CD14-positive monocyte (primary cell): ENCODE results near the gene KDM4F. TPM values are rescaled to one million over a fixed set of nuclear protein-coding genes. Genes with fewer than 3 reads are reported as not detected.
A peak's percentile ranks its signal among the peaks of the same experiment; 100 is the strongest.

ENCODE experiments used
- DNase-seq, 3 donors: peaks; one replicate each; pipeline ENCODE4 v3.0.0-alpha.2; 2011 to 2022
- H2AFZ ChIP-seq: 2 replicates; pipeline ENCODE4 v1.6.0; 2012; ENCODE audit warnings: mild to moderate bottlenecking, low read depth, low read length, inconsistent platforms; ENCODE audit not compliant: insufficient read depth, poor library complexity, severe bottlenecking
- H3K27ac ChIP-seq, 2 donors: 1 replicate in 1 of 2; 2 replicates in 1 of 2; pipeline ENCODE4 v1.5.1; 2012 to 2013; ENCODE audit warnings: low read length in 2 of 2, control low read depth in 1 of 2, inconsistent platforms in 1 of 2, low read depth in 1 of 2, mild to moderate bottlenecking in 1 of 2
- H3K27me3 ChIP-seq, 2 donors: one replicate each; pipeline versions ENCODE4 v1.6.0 to v1.6.1; 2011 to 2013; ENCODE audit warnings: low read length in 2 of 2; ENCODE audit not compliant: control insufficient read depth in 2 of 2, insufficient read depth in 2 of 2
- H3K36me3 ChIP-seq, 2 donors: replicated peaks in 1 of 2; 1 replicate in 1 of 2; 2 replicates in 1 of 2; pipeline versions ENCODE4 v1.5.1 to v1.6.1; 2012 to 2013; ENCODE audit warnings: low read length in 2 of 2, control low read depth in 1 of 2, inconsistent platforms in 1 of 2, mild to moderate bottlenecking in 1 of 2; ENCODE audit not compliant: insufficient read depth in 2 of 2, control insufficient read depth in 1 of 2
- H3K4me1 ChIP-seq, 2 donors: 1 replicate in 1 of 2; 2 replicates in 1 of 2; pipeline versions ENCODE4 v1.5.1 to v1.6.1; 2012 to 2013; ENCODE audit warnings: low read length in 2 of 2, control low read depth in 1 of 2, inconsistent platforms in 1 of 2, mild to moderate bottlenecking in 1 of 2, moderate library complexity in 1 of 2; ENCODE audit not compliant: insufficient read depth in 2 of 2, control insufficient read depth in 1 of 2
- H3K4me2 ChIP-seq: replicated peaks from 2 replicates; pipeline ENCODE3; 2012; ENCODE audit warnings: low read length, moderate library complexity, mild to moderate bottlenecking; ENCODE audit not compliant: poor library complexity, severe bottlenecking; ENCODE audit errors: extremely low read depth
- H3K4me3 ChIP-seq, 3 experiments: fragments of 200-600 bp in 1 of 3; sonication (generic) in 1 of 3; replicated peaks in 1 of 3; 1 replicate in 2 of 3; 2 replicates in 1 of 3; pipeline ENCODE4 v1.5.1; 2011 to 2013; ENCODE audit warnings: low read length in 3 of 3, mild to moderate bottlenecking in 3 of 3, control low read depth in 2 of 3, low read depth in 2 of 3, inconsistent platforms in 1 of 3, moderate library complexity in 1 of 3
- H3K79me2 ChIP-seq: 2 replicates; pipeline ENCODE4 v1.6.0; 2012; ENCODE audit warnings: mild to moderate bottlenecking, control low read depth, inconsistent platforms, low read length, moderate library complexity; ENCODE audit not compliant: insufficient read depth
- H3K9ac ChIP-seq: 2 replicates; pipeline ENCODE4 v1.6.0; 2017; ENCODE audit warnings: low read length, mild to moderate bottlenecking; ENCODE audit not compliant: insufficient read depth, poor library complexity, severe bottlenecking
- H3K9me3 ChIP-seq, 2 donors: replicated peaks in 1 of 2; 1 replicate in 1 of 2; 2 replicates in 1 of 2; pipeline versions ENCODE4 v1.5.1 to v1.6.1; 2012 to 2013; ENCODE audit warnings: low read length in 2 of 2, control low read depth in 1 of 2; ENCODE audit not compliant: control insufficient read depth in 1 of 2, insufficient read depth in 1 of 2
- H4K20me1 ChIP-seq: 2 replicates; pipeline ENCODE4 v1.6.0; 2012; ENCODE audit warnings: mild to moderate bottlenecking, low read length, control low read depth, moderate library complexity; ENCODE audit not compliant: insufficient read depth
- H3K27ac Mint-ChIP-seq, 7 donors: one replicate each; pipeline ENCODE4 v1.8.0; 2020; ENCODE audit warnings: mild to moderate bottlenecking in 7 of 7, mixed read lengths in 7 of 7, moderate library complexity in 6 of 7, inconsistent platforms in 2 of 7
- H3K27me3 Mint-ChIP-seq, 3 donors: one replicate each; pipeline ENCODE4 v1.8.0; 2021 to 2022; ENCODE audit warnings: low read depth in 3 of 3, mild to moderate bottlenecking in 3 of 3, mixed read lengths in 3 of 3, moderate library complexity in 3 of 3, inconsistent platforms in 1 of 3
- H3K36me3 Mint-ChIP-seq, 2 donors: one replicate each; pipeline ENCODE4 v1.8.0; 2020; ENCODE audit warnings: mixed read lengths in 2 of 2, inconsistent platforms in 1 of 2, mild to moderate bottlenecking in 1 of 2
- H3K4me1 Mint-ChIP-seq: one replicate; pipeline ENCODE4 v1.8.0; 2020; ENCODE audit warnings: mild to moderate bottlenecking, mixed read lengths
- H3K4me3 Mint-ChIP-seq, 2 donors: one replicate each; pipeline ENCODE4 v1.8.0; 2020; ENCODE audit warnings: mild to moderate bottlenecking in 2 of 2, mixed read lengths in 2 of 2, moderate library complexity in 1 of 2
- H3K9me3 Mint-ChIP-seq, 7 donors: one replicate each; pipeline ENCODE4 v1.8.0; 2020 to 2022; ENCODE audit warnings: mixed read lengths in 7 of 7, mild to moderate bottlenecking in 6 of 7, moderate library complexity in 6 of 7, inconsistent platforms in 2 of 7
- WGBS: methylation state at CpG from one replicate; pipeline ENCODE4 v1.1.5; 2013; ENCODE audit warnings: missing lambda C conversion rate; ENCODE audit not compliant: insufficient coverage; 5-methylcytosine and 5-hydroxymethylcytosine counted together
- intact Hi-C, 2 donors: fragments of 100-400 bp; cut with micrococcal nuclease; formaldehyde crosslinking; loops; one replicate each; pipeline versions ENCODE4 v1.15.0 to v1.15.1; 2023
- polyA plus RNA-seq, 3 donors: library from polyadenylated mRNA; depleted of rRNA in 1 of 3; unstranded in 2 of 3; stranded (reverse) in 1 of 3; fragments of 300-500 nt in 2 of 3; fragments of >200 nt in 1 of 3; fragmentation: Illumina TruSeq in 2 of 3; gene quantifications; 1 replicate in 2 of 3; 2 replicates in 1 of 3; pipeline ENCODE4 v1.2.3, GENCODE V29; 2012 to 2021
- TF ChIP-seq, protein P1 (sequence below): fragments of 200-600 bp; IDR thresholded peaks from one replicate; pipeline ENCODE4 v1.8.0; 2022; ENCODE audit warnings: antibody characterized with exemption, mild to moderate bottlenecking

The KDM4F gene
- polyA plus RNA-seq, 3 donors, result not detected

DNA sequence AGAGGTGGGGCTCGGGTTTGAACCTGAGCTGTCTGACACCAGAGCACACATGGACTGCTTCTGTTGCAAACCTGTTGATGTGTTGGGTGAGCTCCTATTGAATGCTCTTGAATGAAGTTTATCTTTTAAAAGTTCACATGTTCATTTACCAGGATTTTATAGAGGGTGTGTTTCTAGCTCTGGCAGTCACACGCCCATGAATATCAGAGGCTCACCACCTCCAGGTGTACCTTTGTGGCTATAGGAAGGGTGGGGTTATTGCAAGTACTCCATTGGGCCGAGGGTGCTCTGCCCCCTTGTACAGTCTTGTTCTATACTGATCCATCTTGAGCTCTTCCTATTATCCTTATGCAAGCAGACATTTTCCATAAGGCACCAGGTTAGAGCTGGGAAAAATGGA, 49.6 kb downstream of the KDM4F start:
- no peak overlapping the region for H3K4me3 Mint-ChIP-seq
- peaks cover 13% of the 10 kb centered on the region for H3K4me1 Mint-ChIP-seq
- H3K9me3 Mint-ChIP-seq, result no peaks in the 10 kb centered on the region
- H2AFZ ChIP-seq, result no peak overlapping the region
- WGBS, result no CpG with 5 or more reads among the region's 3 CpGs
- no peak overlapping the region for H3K27ac ChIP-seq
- no peaks in the 10 kb centered on the region for H4K20me1 ChIP-seq
- H3K27ac Mint-ChIP-seq, result peak overlapping the region in 1 of 7 donors; percentile 32
- H3K4me2 ChIP-seq, result no peak overlapping the region
- no peaks in the 10 kb centered on the region for H3K79me2 ChIP-seq
- peaks cover 0 to 4% of the 10 kb centered on the region in 2 donors for H3K4me1 ChIP-seq
- H3K9ac ChIP-seq, result no peak overlapping the region
- intact Hi-C loops, result no loop called here
- no peaks in the 10 kb centered on the region for H3K36me3 Mint-ChIP-seq
- no peak for DNase-seq
- no peaks in the 10 kb centered on the region for H3K36me3 ChIP-seq
- H3K9me3 ChIP-seq, result no peaks in the 10 kb centered on the region
- no peak overlapping the region for H3K4me3 ChIP-seq
- TF ChIP-seq, protein P1, sequence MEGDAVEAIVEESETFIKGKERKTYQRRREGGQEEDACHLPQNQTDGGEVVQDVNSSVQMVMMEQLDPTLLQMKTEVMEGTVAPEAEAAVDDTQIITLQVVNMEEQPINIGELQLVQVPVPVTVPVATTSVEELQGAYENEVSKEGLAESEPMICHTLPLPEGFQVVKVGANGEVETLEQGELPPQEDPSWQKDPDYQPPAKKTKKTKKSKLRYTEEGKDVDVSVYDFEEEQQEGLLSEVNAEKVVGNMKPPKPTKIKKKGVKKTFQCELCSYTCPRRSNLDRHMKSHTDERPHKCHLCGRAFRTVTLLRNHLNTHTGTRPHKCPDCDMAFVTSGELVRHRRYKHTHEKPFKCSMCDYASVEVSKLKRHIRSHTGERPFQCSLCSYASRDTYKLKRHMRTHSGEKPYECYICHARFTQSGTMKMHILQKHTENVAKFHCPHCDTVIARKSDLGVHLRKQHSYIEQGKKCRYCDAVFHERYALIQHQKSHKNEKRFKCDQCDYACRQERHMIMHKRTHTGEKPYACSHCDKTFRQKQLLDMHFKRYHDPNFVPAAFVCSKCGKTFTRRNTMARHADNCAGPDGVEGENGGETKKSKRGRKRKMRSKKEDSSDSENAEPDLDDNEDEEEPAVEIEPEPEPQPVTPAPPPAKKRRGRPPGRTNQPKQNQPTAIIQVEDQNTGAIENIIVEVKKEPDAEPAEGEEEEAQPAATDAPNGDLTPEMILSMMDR, result no peak
- no peaks in the 10 kb centered on the region for H3K27me3 ChIP-seq
- no peaks in the 10 kb centered on the region for H3K27me3 Mint-ChIP-seq

DNA sequence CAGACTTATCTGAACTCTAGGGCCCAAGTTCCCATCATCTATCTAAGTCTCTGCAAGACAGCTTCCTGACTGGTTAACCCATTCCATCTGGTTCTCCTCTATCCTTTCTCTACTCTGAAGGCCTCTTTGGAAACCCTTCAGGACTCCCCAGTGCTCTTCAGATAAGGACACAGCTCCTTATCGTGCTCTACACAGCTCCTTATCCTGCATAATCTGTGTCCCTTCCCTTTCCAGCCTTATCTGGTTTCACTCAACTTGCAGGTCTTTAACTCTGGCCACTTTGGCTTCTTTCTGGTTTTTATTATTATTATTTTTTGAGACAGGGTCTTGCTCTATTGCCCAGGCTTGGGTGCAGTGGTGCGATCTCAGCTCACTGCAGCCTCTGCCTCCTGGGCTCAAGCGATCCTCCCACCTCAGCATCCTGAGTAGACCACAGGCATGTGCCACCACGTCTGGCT, 51.0 kb downstream of the KDM4F start:
- intact Hi-C loops, result no loop called here
- no peak overlapping the region for H3K27ac ChIP-seq
- H4K20me1 ChIP-seq, result no peaks in the 10 kb centered on the region
- DNase-seq, result no peak
- Mint-ChIP-seq H3K27me3 (no peaks in the 10 kb centered on the region), H3K9me3 (no peaks in the 10 kb centered on the region), H3K36me3 (no peaks in the 10 kb centered on the region), H3K4me1 (peaks cover 13% of the 10 kb centered on the region), H3K4me3 (no peak overlapping the region), H3K27ac (peak overlapping the region in 1 of 7 donors; percentile 3)
- no peaks in the 10 kb centered on the region for H3K9me3 ChIP-seq
- H3K9ac ChIP-seq, result no peak overlapping the region
- TF ChIP-seq, protein P1, result no peak
- no peak overlapping the region for H2AFZ ChIP-seq
- H3K36me3 ChIP-seq, result no peaks in the 10 kb centered on the region
- no peak overlapping the region for H3K4me3 ChIP-seq
- peaks cover 0 to 4% of the 10 kb centered on the region in 2 donors for H3K4me1 ChIP-seq
- H3K27me3 ChIP-seq, result no peaks in the 10 kb centered on the region
- 100% methylated on average over 1 of the region's 4 CpGs for WGBS
- H3K4me2 ChIP-seq, result no peak overlapping the region
- H3K79me2 ChIP-seq, result no peaks in the 10 kb centered on the region

Other genes with a start within 250 kb of the KDM4F start
- gene CWC15, start 75.9 kb upstream of the KDM4F start, polyA plus RNA-seq, result 10 to 100 TPM; 27.5 to 43.8 (median 38.9) TPM
- gene KDM4D, start 75.7 kb upstream of the KDM4F start, polyA plus RNA-seq, result under 1 TPM in 2 of 3 donors, not detected in 1; 0.03 to 0.16 TPM
- not detected for gene KDM4E, start 24.2 kb upstream of the KDM4F start, polyA plus RNA-seq
- 10 to 100 TPM in 2 of 3 donors, 1 to 10 TPM in 1; 9.3 to 24.9 (median 24.4) TPM for gene SRSF8, start 17.5 kb downstream of the KDM4F start, polyA plus RNA-seq
- gene ENDOD1, start 40.4 kb downstream of the KDM4F start, polyA plus RNA-seq, result 1 to 10 TPM; 1.3 to 3.4 (median 3.2) TPM
- 1 to 10 TPM; 1.1 to 7.4 (median 1.4) TPM for gene SESN3, start 181.8 kb downstream of the KDM4F start, polyA plus RNA-seq